AG10803 (cell line): ENCODE results near the gene PTPRD.

ENCODE experiments used
- DNase-seq: peaks from one replicate; pipeline ENCODE4 v3.0.0; 2010; ENCODE audit warnings: low read depth
- H3K4me3 ChIP-seq: 2 replicates; pipeline ENCODE4 v1.5.1; 2011; ENCODE audit warnings: mild to moderate bottlenecking, low read length, control low read depth
- CTCF ChIP-seq: conservative IDR thresholded peaks from 2 replicates; pipeline ENCODE4 v1.5.1; 2011; ENCODE audit warnings: mild to moderate bottlenecking, low read length, control low read depth, inconsistent platforms

Gene PTPRD

DNA sequence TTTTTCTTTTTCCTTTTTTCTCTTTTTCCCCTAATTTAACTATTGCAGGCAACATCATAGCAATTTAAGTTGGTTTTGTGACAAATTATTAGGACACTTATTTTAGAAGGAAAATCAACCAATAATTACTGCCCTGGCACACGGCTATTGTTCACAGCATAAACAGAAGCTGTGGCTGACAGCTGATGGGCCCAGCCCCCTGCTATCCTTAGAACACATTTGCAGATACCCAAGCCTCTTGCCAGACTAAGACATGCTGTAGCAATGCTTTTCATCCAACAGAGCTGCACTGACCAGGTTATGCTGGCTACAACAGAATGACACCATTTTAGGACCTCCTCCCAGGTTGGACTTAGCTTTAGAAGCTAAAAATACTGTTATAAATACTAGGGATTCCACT, 1960.5 kb downstream of the PTPRD start:
- H3K4me3 ChIP-seq, result no peak overlapping the region
- no peak for TF ChIP-seq CTCF
- DNase-seq, result no peak

DNA sequence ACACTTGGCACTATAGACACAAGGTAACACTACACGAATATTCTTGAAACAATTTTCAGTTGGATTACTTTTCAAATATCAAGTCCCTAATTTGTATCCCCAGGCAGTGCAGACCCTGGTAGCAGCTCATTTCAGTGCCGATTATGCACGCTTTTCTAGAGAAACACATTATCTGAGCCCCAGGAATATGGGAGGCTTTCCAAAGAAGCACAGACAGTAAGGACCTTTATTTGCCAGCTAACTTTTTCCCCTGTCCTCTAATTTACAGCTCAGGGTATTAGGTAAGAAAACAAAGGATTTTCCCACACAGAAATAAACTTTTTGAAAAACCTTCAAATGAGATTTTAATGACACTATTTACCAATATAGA, 1961.0 kb downstream of the PTPRD start:
- TF ChIP-seq CTCF, result no peak
- DNase-seq, result no peak
- H3K4me3 ChIP-seq, result no peak overlapping the region

- TF ChIP-seq CTCF, result no peak
- DNase-seq, result no peak
- no peak overlapping the region for H3K4me3 ChIP-seq
Measured at GRCh38 chr9:8651070-8651845, 1961.5 kb downstream of the PTPRD start.

GRCh38 chr9:8649807-8650206, 1963.0 kb downstream of the PTPRD start:
- no peak for DNase-seq
- no peak for TF ChIP-seq CTCF
- no peak overlapping the region for H3K4me3 ChIP-seq

DNA sequence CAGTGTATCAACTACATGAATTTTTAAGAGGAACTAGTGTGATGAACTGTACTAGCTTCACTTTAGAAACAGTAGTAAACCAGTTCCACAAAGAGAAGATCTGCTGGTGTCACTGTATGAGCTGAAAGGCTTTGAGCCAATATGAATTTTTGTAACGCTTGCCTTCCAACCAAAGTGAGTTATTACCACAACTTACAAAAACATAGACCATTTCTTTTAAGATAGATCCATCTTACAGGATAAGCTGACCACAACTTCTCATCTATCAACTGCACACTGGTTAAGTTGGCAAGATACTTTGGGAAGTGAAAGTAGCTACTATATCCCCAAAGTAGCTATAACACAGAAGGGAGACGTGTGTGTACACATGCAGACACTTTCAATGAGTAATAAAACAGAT, 1963.6 kb downstream of the PTPRD start:
- TF ChIP-seq CTCF, result no peak
- no peak for DNase-seq
- H3K4me3 ChIP-seq, result no peak overlapping the region

DNA sequence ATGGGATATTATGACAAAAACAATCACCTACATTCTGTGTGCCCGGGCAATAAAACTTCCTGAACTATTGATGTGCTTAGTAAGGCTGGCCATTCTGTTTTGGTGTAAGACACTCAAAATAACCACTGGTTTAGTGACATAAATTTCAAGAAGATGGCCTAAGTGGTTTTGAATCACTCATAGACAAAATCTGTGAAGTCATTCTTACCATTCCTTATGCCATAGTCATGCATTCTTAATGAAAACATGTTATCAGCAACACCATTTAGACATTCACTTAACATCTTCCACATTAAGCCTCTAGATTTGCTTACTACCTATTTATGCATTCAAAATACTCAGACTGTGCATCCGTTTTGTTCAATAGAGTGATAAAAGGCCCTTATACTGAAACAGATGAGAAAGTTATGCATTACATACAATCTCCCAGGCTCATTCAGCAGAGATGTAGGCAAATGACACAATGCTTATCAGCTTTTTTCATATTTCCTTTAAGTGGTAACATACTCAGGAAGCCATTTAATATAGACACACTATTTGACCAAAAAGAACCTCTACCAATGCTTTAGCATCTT, 1964.4 kb downstream of the PTPRD start:
- DNase-seq, result no peak
- TF ChIP-seq CTCF, result no peak
- no peak overlapping the region for H3K4me3 ChIP-seq

- H3K4me3 ChIP-seq, result no peak overlapping the region
- TF ChIP-seq CTCF, result no peak
Measured at GRCh38 chr9:8647824-8648223, 1965.0 kb downstream of the PTPRD start.

More at GRCh38 chr9:8647824-8648223, 1965.0 kb downstream of the PTPRD start:
- no peak for DNase-seq
